Stimulated activated CD8-positive, alpha-beta memory T cell treated with anti-CD3 and anti-CD28 coated beads, Interleukin-12 subunit alpha, Interleukin-12 subunit beta, amount 100 ng/mL, for 1 hour (primary cell): Measurements from ENCODE around the gene NLRP11.

Source experiments
- DNase-seq: peaks from one replicate; pipeline ENCODE4 v3.0.0-alpha.2; 2020; ENCODE audit warnings: low read depth

The NLRP11 gene

GRCh38 chr19:55831846-55832245, at the start of gene NLRP11:
NLRP11 (minus strand) TSS chr19:55831999; CDS start chr19:55818174, 13,825 bp downstream.
- DNase-seq: no peak

GRCh38 chr19:55877211-55877610, 45.4 kb upstream of the NLRP11 start:
- DNase-seq: no peak

- no peak for DNase-seq
Measured at GRCh38 chr19:55870736-55871135, 38.9 kb upstream of the NLRP11 start.

GRCh38 chr19:55867101-55867500, 35.3 kb upstream of the NLRP11 start:
- no peak for DNase-seq

GRCh38 chr19:55866521-55866920, 34.7 kb upstream of the NLRP11 start:
- no peak for DNase-seq

GRCh38 chr19:55858969-55859368, 27.2 kb upstream of the NLRP11 start:
- DNase-seq: no peak

GRCh38 chr19:55858401-55858800, 26.6 kb upstream of the NLRP11 start:
- no peak for DNase-seq

- DNase-seq: no peak
Measured at GRCh38 chr19:55857974-55858373, 26.2 kb upstream of the NLRP11 start.

GRCh38 chr19:55857149-55857548, 25.4 kb upstream of the NLRP11 start:
- DNase-seq: no peak

- DNase-seq: no peak
Measured at GRCh38 chr19:55855160-55855559, 23.4 kb upstream of the NLRP11 start.

GRCh38 chr19:55838906-55839305, 7.1 kb upstream of the NLRP11 start:
- DNase-seq: no peak

- no peak for DNase-seq
Measured at GRCh38 chr19:55838251-55838650, 6.5 kb upstream of the NLRP11 start.

- no peak for DNase-seq
Measured at GRCh38 chr19:55836340-55836739, 4.5 kb upstream of the NLRP11 start, which contains the start of gene NLRP4. NLRP4 (plus strand) TSS chr19:55836540; CDS start chr19:55852081, 15,541 bp downstream.

- no peak for DNase-seq
Measured at GRCh38 chr19:55832676-55833075, 877 bp upstream of the NLRP11 start.

GRCh38 chr19:55830656-55831055, 1.1 kb downstream of the NLRP11 start:
- no peak for DNase-seq

- no peak for DNase-seq
Measured at GRCh38 chr19:55820037-55820436, 11.8 kb downstream of the NLRP11 start.

GRCh38 chr19:55813906-55814305, 17.9 kb downstream of the NLRP11 start:
- no peak for DNase-seq

- no peak for DNase-seq
Measured at GRCh38 chr19:55812449-55812848, 19.4 kb downstream of the NLRP11 start.

GRCh38 chr19:55811340-55811739, 20.5 kb downstream of the NLRP11 start:
- no peak for DNase-seq

- no peak for DNase-seq
Measured at GRCh38 chr19:55809381-55810058, 22.3 kb downstream of the NLRP11 start.

- DNase-seq: no peak
Measured at GRCh38 chr19:55802281-55802680, 29.5 kb downstream of the NLRP11 start.

- no peak for DNase-seq
Measured at GRCh38 chr19:55801416-55801815, 30.4 kb downstream of the NLRP11 start.

- no peak for DNase-seq
Measured at GRCh38 chr19:55795021-55795420, 36.8 kb downstream of the NLRP11 start.

GRCh38 chr19:55781112-55781511, 50.7 kb downstream of the NLRP11 start:
- DNase-seq: no peak
